GM12892 (cell line): ENCODE measurements around the gene SUSD4.

Source experiments
- POLR2A ChIP-seq: IDR thresholded peaks from 2 replicates; pipeline ENCODE4 v1.6.1; 2011; ENCODE audit warnings: low read depth, low read length, control low read depth
- POLR2AphosphoS5 ChIP-seq: IDR thresholded peaks from 2 replicates; pipeline ENCODE4 v1.6.1; 2011; ENCODE audit warnings: low read depth, low read length, control low read depth
- TAF1 ChIP-seq: IDR thresholded peaks from 2 replicates; pipeline ENCODE4 v1.6.1; 2011; ENCODE audit warnings: low read depth, mild to moderate bottlenecking, control low read depth, low read length, borderline replicate concordance

DNA sequence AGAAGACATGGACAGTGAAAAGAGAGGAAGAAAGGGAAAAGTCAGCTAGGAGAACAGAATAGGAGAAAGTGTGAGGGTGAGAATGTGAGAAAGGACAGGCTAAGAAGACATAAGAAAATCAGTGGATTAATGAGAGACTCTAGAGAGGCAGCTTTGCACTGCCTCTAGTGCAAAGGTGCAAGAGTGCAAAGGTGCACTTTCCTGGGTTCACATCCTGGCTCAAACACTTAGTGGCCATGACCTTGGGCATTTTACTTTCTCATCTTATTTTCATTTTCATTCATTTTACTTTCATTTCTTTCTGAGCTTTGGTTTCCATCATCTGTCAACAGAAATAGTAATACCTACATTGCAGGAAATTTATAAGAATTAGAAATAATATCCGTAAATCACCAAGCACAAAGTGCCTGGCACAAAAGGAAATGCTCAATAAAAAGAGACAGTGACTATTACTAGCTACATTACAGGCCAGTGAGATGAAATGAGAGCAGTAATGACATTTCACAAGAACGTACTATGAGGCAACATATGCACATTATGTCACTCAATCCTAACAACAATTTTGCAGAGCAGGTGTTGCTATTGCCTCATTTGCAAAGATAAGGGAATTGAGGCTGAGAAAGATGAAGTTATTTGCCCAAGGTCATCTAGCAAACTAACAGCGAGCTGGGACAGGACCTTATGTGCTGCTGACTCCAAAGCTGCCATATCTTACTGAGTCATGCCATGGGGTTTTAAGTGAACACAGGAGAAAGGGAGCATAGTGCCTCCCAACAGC is 113.9 kb downstream of the SUSD4 start:
- TF ChIP-seq POLR2A: no peak
- TF ChIP-seq POLR2AphosphoS5: no peak
- TF ChIP-seq TAF1: no peak
